ENCODE results near the gene ZBTB43.
A peak's percentile ranks its signal among the peaks of the same experiment; 100 is the strongest.
"Not testable (repeated sequence)": the region's sequence is repeated elsewhere in the genome, so short reads cannot be mapped to it uniquely, and the experiment has no call there.

The ZBTB43 gene

GRCh38 chr9:126804696-126805553 lies at the start of gene ZBTB43:
Gene ZBTB43 (plus strand): TSS chr9:126805040. CDS start chr9:126832510, 27,470 bp downstream.
- DNase-seq, result peak; percentile 18

GRCh38 chr9:126755317-126755875 lies 49.4 kb upstream of the ZBTB43 start:
- DNase-seq, result no peak

GRCh38 chr9:126756238-126756637 lies 48.6 kb upstream of the ZBTB43 start:
- no peak for DNase-seq

- DNase-seq, result no peak
These were observed 47.9 kb upstream of the ZBTB43 start for GRCh38 chr9:126756876-126757415.

GRCh38 chr9:126758916-126759585 lies 45.8 kb upstream of the ZBTB43 start:
- DNase-seq, result no peak

GRCh38 chr9:126761274-126761673 lies 43.6 kb upstream of the ZBTB43 start:
- DNase-seq, result no peak

GRCh38 chr9:126763130-126763764 lies 41.6 kb upstream of the ZBTB43 start:
- no peak for DNase-seq

- no peak for DNase-seq
These were observed 31.7 kb upstream of the ZBTB43 start for GRCh38 chr9:126773004-126773607.

GRCh38 chr9:126775926-126776325 lies 28.9 kb upstream of the ZBTB43 start:
- no peak for DNase-seq

- DNase-seq, result no peak
These were observed 27.1 kb upstream of the ZBTB43 start for GRCh38 chr9:126777733-126778132.

GRCh38 chr9:126778141-126778540 lies 26.7 kb upstream of the ZBTB43 start:
- no peak for DNase-seq

- DNase-seq, result not testable (repeated sequence)
These were observed 26.1 kb upstream of the ZBTB43 start for GRCh38 chr9:126778696-126779095.

GRCh38 chr9:126781186-126782052 lies 23.4 kb upstream of the ZBTB43 start:
- DNase-seq, result no peak

- DNase-seq, result no peak
These were observed 22.8 kb upstream of the ZBTB43 start for GRCh38 chr9:126782053-126782388.

- no peak for DNase-seq
These were observed 20.9 kb upstream of the ZBTB43 start for GRCh38 chr9:126783949-126784348.

- no peak for DNase-seq
These were observed 20.4 kb upstream of the ZBTB43 start for GRCh38 chr9:126784401-126784800.

- not testable (repeated sequence) for DNase-seq
These were observed 20.0 kb upstream of the ZBTB43 start for GRCh38 chr9:126784841-126785240.

GRCh38 chr9:126788046-126788445 lies 16.8 kb upstream of the ZBTB43 start:
- no peak for DNase-seq

- DNase-seq, result no peak
These were observed 16.0 kb upstream of the ZBTB43 start for GRCh38 chr9:126788634-126789349.

- DNase-seq, result no peak
These were observed 14.3 kb upstream of the ZBTB43 start for GRCh38 chr9:126790561-126790960.

Measured in cortex of kidney (tissue), 1 donor.